Endothelial cell of umbilical vein (primary cell): ENCODE measurements around the gene VPS26C. TPM values are rescaled to one million over a fixed set of nuclear protein-coding genes. Genes with fewer than 3 reads are reported as not detected.

ENCODE experiments used
- BruUV-seq: library from RNA; stranded (reverse); fragments of 400-500 nt; replicated peaks from 2 replicates; lab custom pipeline; 2021; lab: Mats Ljungman, UMichigan
- CTCF ChIA-PET: fragments of 300-600, 350-600 bp; sonication (Branson Sonifier 250); formaldehyde crosslinking; loops from one replicate; lab custom pipeline; 2021; ENCODE audit warnings: antibody characterized with exemption, inconsistent platforms; lab: Charles Lee
- POLR2A ChIA-PET: fragments of 300-600, 350-600 bp; sonication (Branson Sonifier 250); formaldehyde crosslinking; loops from one replicate; lab custom pipeline; 2021; ENCODE audit warnings: antibody characterized with exemption, inconsistent platforms; lab: Charles Lee
- DNase-seq: peaks from one replicate; pipeline ENCODE4 v3.0.0-alpha.2; 2011; ENCODE audit warnings: low read depth, low spot score
- FAIRE-seq: peaks from 2 replicates; lab custom pipeline; 2011; peaks lifted over from hg19 to GRCh38; lab: Jason Lieb, UNC
- H2AFZ ChIP-seq: 2 replicates; pipeline ENCODE4 v1.6.0; 2012; ENCODE audit warnings: low read depth, low read length, control low read depth, inconsistent platforms
- H3K27ac ChIP-seq: 2 replicates; pipeline ENCODE4 v1.5.1; 2011; ENCODE audit warnings: low read depth, mild to moderate bottlenecking, control low read depth, low read length, moderate library complexity; ENCODE audit not compliant: insufficient read depth
- H3K27me3 ChIP-seq, 2 experiments: 2 replicates each; pipeline versions ENCODE4 v1.6.0 to v1.6.1; 2011; ENCODE audit warnings: low read length in 2 of 2, mixed read lengths in 1 of 2; ENCODE audit not compliant: control insufficient read depth in 2 of 2, insufficient read depth in 2 of 2
- H3K36me3 ChIP-seq, 2 experiments: 2 replicates in 1 of 2; 3 replicates in 1 of 2; pipeline ENCODE4 v1.5.1; 2011; ENCODE audit warnings: low read length in 2 of 2, mild to moderate bottlenecking in 1 of 2, moderate library complexity in 1 of 2; ENCODE audit not compliant: control insufficient read depth in 2 of 2, insufficient read depth in 2 of 2; ENCODE audit errors: extremely low read depth in 1 of 2
- H3K4me1 ChIP-seq: 3 replicates; pipeline ENCODE4 v1.5.1; 2011; ENCODE audit warnings: mild to moderate bottlenecking, low read length; ENCODE audit not compliant: control insufficient read depth, insufficient read depth; ENCODE audit errors: extremely low read depth
- H3K4me2 ChIP-seq: 2 replicates; pipeline ENCODE4 v1.6.1; 2011; ENCODE audit warnings: low read length, control low read depth, mixed read lengths; ENCODE audit not compliant: insufficient read depth
- H3K4me3 ChIP-seq, 3 experiments: fragments of 200-600 bp in 1 of 3; sonication (generic), shearing (Covaris generic) in 1 of 3; replicated peaks in 1 of 3; 2 replicates each; pipeline ENCODE4 v1.5.1; 2011 to 2016; ENCODE audit warnings: control low read depth in 3 of 3, low read length in 3 of 3, mild to moderate bottlenecking in 2 of 3, inconsistent platforms in 1 of 3, low read depth in 1 of 3, moderate library complexity in 1 of 3; ENCODE audit not compliant: insufficient read depth in 1 of 3
- H3K79me2 ChIP-seq: 2 replicates; pipeline ENCODE4 v1.6.0; 2012; ENCODE audit warnings: low read length, inconsistent platforms; ENCODE audit not compliant: control insufficient read depth, insufficient read depth
- H3K9ac ChIP-seq: replicated peaks from 2 replicates; pipeline ENCODE3; 2011; ENCODE audit warnings: low read length, control low read depth; ENCODE audit not compliant: insufficient read depth; ENCODE audit errors: extremely low read depth
- H3K9me1 ChIP-seq: replicated peaks from 3 replicates; pipeline ENCODE4 v1.6.0; 2011; ENCODE audit warnings: mild to moderate bottlenecking, low read length; ENCODE audit not compliant: control insufficient read depth, insufficient read depth; ENCODE audit errors: extremely low read depth
- H3K9me3 ChIP-seq: replicated peaks from 2 replicates; pipeline ENCODE4 v1.5.1; 2012; ENCODE audit warnings: low read length, inconsistent platforms; ENCODE audit not compliant: control insufficient read depth, insufficient read depth
- H4K20me1 ChIP-seq: replicated peaks from 2 replicates; pipeline ENCODE3; 2011; ENCODE audit warnings: mild to moderate bottlenecking, low read length; ENCODE audit not compliant: control insufficient read depth, insufficient read depth; ENCODE audit errors: extremely low read depth
- CTCF ChIP-seq, 2 donors: IDR thresholded peaks; 1 replicate in 1 of 2; 2 replicates in 1 of 2; pipeline ENCODE4 v1.5.1; 2011; ENCODE audit warnings: low read length in 2 of 2, mild to moderate bottlenecking in 2 of 2, moderate library complexity in 2 of 2, control low read depth in 1 of 2, inconsistent platforms in 1 of 2, low read depth in 1 of 2; ENCODE audit not compliant: insufficient read depth in 1 of 2; ENCODE audit errors: extremely low read depth in 1 of 2
- EZH2 ChIP-seq: IDR thresholded peaks from 2 replicates; pipeline ENCODE4 v1.6.1; 2012; ENCODE audit warnings: borderline replicate concordance, low read depth, mild to moderate bottlenecking, moderate library complexity, low read length, inconsistent platforms; ENCODE audit not compliant: severe bottlenecking
- FOS ChIP-seq: IDR thresholded peaks from 2 replicates; pipeline ENCODE4 v1.6.1; 2011; ENCODE audit warnings: mild to moderate bottlenecking, low read length, moderate library complexity, borderline replicate concordance; ENCODE audit not compliant: insufficient read depth
- GATA2 ChIP-seq: IDR thresholded peaks from 2 replicates; pipeline ENCODE4 v1.7.0; 2011; ENCODE audit warnings: low read depth, mild to moderate bottlenecking, moderate library complexity, mixed read lengths, low read length; ENCODE audit not compliant: insufficient read length, insufficient read depth
- JUN ChIP-seq: IDR thresholded peaks from 2 replicates; pipeline ENCODE4 v1.6.1; 2011; ENCODE audit warnings: borderline replicate concordance, low read depth; ENCODE audit not compliant: insufficient read length, insufficient read depth
- MAX ChIP-seq: IDR thresholded peaks from 2 replicates; pipeline ENCODE4 v1.6.1; 2011; ENCODE audit not compliant: insufficient read depth, insufficient read length
- MYC ChIP-seq: IDR thresholded peaks from one replicate; pipeline ENCODE4 v1.6.1; 2011; ENCODE audit warnings: mild to moderate bottlenecking, low read depth, low read length
- POLR2A ChIP-seq: IDR thresholded peaks from 2 replicates; pipeline ENCODE4 v1.6.1; 2012; ENCODE audit warnings: low read depth, mild to moderate bottlenecking, control low read depth, low read length
- POLR2AphosphoS5 ChIP-seq: IDR thresholded peaks from 2 replicates; pipeline ENCODE4 v1.6.1; 2012; ENCODE audit warnings: low read depth, mild to moderate bottlenecking, control low read depth, low read length, moderate library complexity; ENCODE audit not compliant: insufficient read depth
- dilution Hi-C: fragments of 300-500 bp; cut with MboI; formaldehyde crosslinking; loops from one replicate; pipeline ENCODE4 v1.15.0; 2019; ENCODE audit warnings: low sequenced_read_pairs; ENCODE audit not compliant: extremely low pct_ligation_motif_present
- intact Hi-C: fragments of 100-400 bp; cut with micrococcal nuclease; formaldehyde crosslinking; loops from one replicate; pipeline ENCODE4 v1.10.0; 2022
- polyA plus RNA-seq, 4 experiments: library from polyadenylated mRNA; depleted of rRNA in 3 of 4; stranded (reverse) in 3 of 4; unstranded in 1 of 4; fragments of >200 nt; gene quantifications; 2 replicates each; pipeline versions ENCODE4 v1.2.1 to v1.2.3, GENCODE V29; 2011 to 2012; ENCODE audit warnings: missing spikeins in 1 of 4
- total RNA-seq: library from RNA; stranded (reverse); gene quantifications from 2 replicates; pipeline ENCODE4 v1.2.3, GENCODE V29; 2021

VPS26C gene
- total and polyA plus RNA-seq, 2 donors (not counting 3 experiments of a cell fraction or from before 2014, with no cell fraction given), result 35.2 to 53.7 TPM

- no peaks in the 10 kb centered on the region for H4K20me1 ChIP-seq
- BruUV-seq, result no TSS peak
- intact Hi-C loops, result no loop called here
- no peaks in the 10 kb centered on the region for H3K36me3 ChIP-seq
- H3K27ac ChIP-seq, result no peak overlapping the region
- TF ChIP-seq GATA2 (no peak), POLR2A (no peak), MYC (no peak), POLR2AphosphoS5 (no peak), JUN (no peak), EZH2 (no peak)
- H3K79me2 ChIP-seq, result no peaks in the 10 kb centered on the region
- peak; percentile 91 for FAIRE-seq
- H3K27me3 ChIP-seq, result no peaks in the 10 kb centered on the region
- H3K4me3 ChIP-seq, result no peak overlapping the region
- ChIA-PET CTCF (no interaction called here), POLR2A (no interaction called here)
- peak; percentile 92 for DNase-seq
- H3K9me1 ChIP-seq, result no peaks in the 10 kb centered on the region
- dilution Hi-C loops, result no loop called here
- no peak overlapping the region for H3K9ac ChIP-seq
- peaks cover 19% of the 10 kb centered on the region for H3K4me1 ChIP-seq
- no peaks in the 10 kb centered on the region for H3K9me3 ChIP-seq
- no peak overlapping the region for H2AFZ ChIP-seq
- H3K4me2 ChIP-seq, result peak overlapping the region; percentile 39
Measured at GRCh38 chr21:37292941-37293340, 25.8 kb upstream of the VPS26C start.

- intact Hi-C loops, result no loop called here
- TF ChIP-seq FOS (no peak), MAX (no peak), JUN (no peak), POLR2AphosphoS5 (no peak), MYC (no peak), CTCF (IDR thresholded peaks at IDR 0.05; ENCODE audit: extremely low read depth in 1 of 2, insufficient read depth in 1 of 2, low read depth in 1 of 2, low read length in 2 of 2) (no peak), POLR2A (no peak), EZH2 (no peak), GATA2 (no peak)
- Histone ChIP-seq H4K20me1 (no peaks in the 10 kb centered on the region), H3K4me2 (no peak overlapping the region), H3K27ac (no peak overlapping the region), H3K9me1 (no peaks in the 10 kb centered on the region), H3K27me3 (no peaks in the 10 kb centered on the region), H3K79me2 (no peaks in the 10 kb centered on the region), H2AFZ (no peak overlapping the region), H3K9ac (no peak overlapping the region), H3K4me1 (peaks cover 19% of the 10 kb centered on the region), H3K36me3 (no peaks in the 10 kb centered on the region), H3K4me3 (no peak overlapping the region), H3K9me3 (no peaks in the 10 kb centered on the region)
- dilution Hi-C loops, result no loop called here
- no peak for FAIRE-seq
- DNase-seq, result peak; percentile 58
- ChIA-PET POLR2A (no interaction called here), CTCF (no interaction called here)
- BruUV-seq, result no TSS peak
Measured at GRCh38 chr21:37292041-37292440, 24.9 kb upstream of the VPS26C start.
